GM23338 (cell line): ENCODE results near the gene TRPC3. TPM values are rescaled to one million over a fixed set of nuclear protein-coding genes. Genes with fewer than 3 reads are reported as not detected.

ENCODE experiments used
- ATAC-seq: fragments of 200-7000 bp; cut with Tn5 transposase; 3 replicates; pipeline ENCODE4 v1.9.1; 2020
- DNase-seq: peaks from one replicate; pipeline ENCODE4 v3.0.0-alpha.2; 2015; ENCODE audit warnings: low spot score
- H2AFZ ChIP-seq: fragments of 200-600 bp; sonication (generic); 2 replicates; pipeline ENCODE4 v1.8.0; 2016; ENCODE audit warnings: antibody characterized with exemption, mild to moderate bottlenecking, moderate library complexity
- H3F3A ChIP-seq: fragments of 200-600 bp; sonication (generic); replicated peaks from 2 replicates; pipeline ENCODE4 v1.8.0; 2017; ENCODE audit warnings: antibody characterized with exemption, mixed run types, low read depth
- H3K27ac ChIP-seq: fragments of 200-600 bp; sonication (generic); 2 replicates; pipeline ENCODE4 v1.6.1; 2016; ENCODE audit warnings: low read depth
- H3K27me3 ChIP-seq: fragments of 200-600 bp; sonication (generic); 2 replicates; pipeline ENCODE4 v1.8.0; 2016; ENCODE audit warnings: mild to moderate bottlenecking, mixed run types, moderate library complexity; ENCODE audit not compliant: insufficient read depth
- H3K36me3 ChIP-seq: fragments of 200-600 bp; sonication (generic); 2 replicates; pipeline ENCODE4 v1.8.0; 2016; ENCODE audit warnings: mild to moderate bottlenecking; ENCODE audit not compliant: insufficient read depth
- H3K4me1 ChIP-seq: fragments of 200-600 bp; sonication (generic); 2 replicates; pipeline ENCODE4 v1.8.0; 2016; ENCODE audit warnings: mild to moderate bottlenecking, moderate library complexity; ENCODE audit not compliant: insufficient read depth
- H3K4me2 ChIP-seq: fragments of 200-600 bp; sonication (generic); 2 replicates; pipeline ENCODE4 v1.7.1; 2017; ENCODE audit warnings: mixed run types
- H3K4me3 ChIP-seq: fragments of 200-600 bp; sonication (generic); 2 replicates; pipeline ENCODE4 v1.6.1; 2016; ENCODE audit warnings: mixed run types
- H3K79me2 ChIP-seq: fragments of 200-600 bp; sonication (generic); replicated peaks from 2 replicates; pipeline ENCODE4 v1.8.0; 2017; ENCODE audit warnings: mild to moderate bottlenecking; ENCODE audit not compliant: insufficient read depth
- H3K9me2 ChIP-seq: fragments of 200-600 bp; sonication (generic); 2 replicates; pipeline ENCODE4 v1.8.0; 2017; ENCODE audit not compliant: insufficient read depth
- H4K20me1 ChIP-seq: fragments of 200-600 bp; sonication (generic); replicated peaks from 2 replicates; pipeline ENCODE4 v1.8.0; 2017; ENCODE audit warnings: mild to moderate bottlenecking; ENCODE audit not compliant: insufficient read depth
- H3K27ac Mint-ChIP-seq: 2 replicates; pipeline ENCODE4 v1.8.0; 2020; ENCODE audit warnings: inconsistent platforms, mild to moderate bottlenecking, moderate library complexity, mixed read lengths
- H3K27me3 Mint-ChIP-seq: 3 replicates; pipeline ENCODE4 v1.8.0; 2022; ENCODE audit warnings: low read depth, mild to moderate bottlenecking, moderate library complexity, mixed read lengths, inconsistent platforms; ENCODE audit not compliant: insufficient read depth, poor library complexity
- H3K36me3 Mint-ChIP-seq: 3 replicates; pipeline ENCODE4 v1.8.0; 2021; ENCODE audit warnings: low read depth, mild to moderate bottlenecking, inconsistent platforms, moderate library complexity, mixed read lengths
- H3K4me1 Mint-ChIP-seq: 3 replicates; pipeline ENCODE4 v1.8.0; 2020; ENCODE audit warnings: mild to moderate bottlenecking, inconsistent platforms, mixed read lengths
- H3K4me3 Mint-ChIP-seq: 3 replicates; pipeline ENCODE4 v1.8.0; 2021; ENCODE audit warnings: moderate library complexity, mild to moderate bottlenecking, inconsistent platforms, mixed read lengths
- H3K9me3 Mint-ChIP-seq: 3 replicates; pipeline ENCODE4 v1.8.0; 2020; ENCODE audit warnings: moderate library complexity, mild to moderate bottlenecking, inconsistent platforms, mixed read lengths
- CREB1 ChIP-seq: fragments of 250-450 bp; sonication (Bioruptor Pico); IDR thresholded peaks from 2 replicates; pipeline ENCODE4 v1.5.0; 2020; ENCODE audit warnings: low read depth, mild to moderate bottlenecking, moderate library complexity
- CTCF ChIP-seq, 2 experiments: fragments of 200-600 bp in 1 of 2; sonication (generic) in 1 of 2; conservative IDR thresholded peaks; 2 replicates each; pipeline versions ENCODE4 v1.5.1 to v1.6.1; 2016 to 2017; ENCODE audit warnings: antibody characterized with exemption in 2 of 2, low read depth in 2 of 2, mild to moderate bottlenecking in 2 of 2, moderate library complexity in 1 of 2
- ETS1 ChIP-seq: IDR thresholded peaks from 2 replicates; pipeline ENCODE4 v1.6.1; 2016; ENCODE audit warnings: antibody characterized with exemption
- EZH2 ChIP-seq: fragments of 200-600 bp; sonication (generic); IDR thresholded peaks from one replicate; pipeline ENCODE4 v1.8.0; 2017; ENCODE audit warnings: antibody characterized with exemption, mild to moderate bottlenecking, low read depth; ENCODE audit not compliant: unreplicated experiment
- JUNB ChIP-seq: IDR thresholded peaks from one replicate; pipeline ENCODE4 v1.6.1; 2016; ENCODE audit warnings: antibody characterized with exemption; ENCODE audit not compliant: unreplicated experiment
- NANOG ChIP-seq: IDR thresholded peaks from 2 replicates; pipeline ENCODE4 v1.6.1; 2016; ENCODE audit warnings: antibody characterized with exemption, borderline replicate concordance
- POLR2AphosphoS5 ChIP-seq: IDR thresholded peaks from 2 replicates; pipeline ENCODE4 v1.6.1; 2016; ENCODE audit warnings: antibody characterized with exemption, low read depth
- REST ChIP-seq: IDR thresholded peaks from one replicate; pipeline ENCODE4 v1.6.1; 2018; ENCODE audit warnings: antibody characterized with exemption; ENCODE audit not compliant: unreplicated experiment
- ZNF114 ChIP-seq: fragments of 250-450 bp; sonication (Bioruptor Pico); IDR thresholded peaks from 2 replicates; pipeline ENCODE4 v1.5.0; 2020; ENCODE audit warnings: mild to moderate bottlenecking, moderate library complexity
- ZNF331 ChIP-seq: fragments of 250-450 bp; sonication (Bioruptor Pico); IDR thresholded peaks from 2 replicates; pipeline ENCODE4 v1.5.0; 2020; ENCODE audit warnings: low read depth, mild to moderate bottlenecking, moderate library complexity
- polyA plus RNA-seq: library from polyadenylated mRNA; unstranded; fragments of >200 nt; fragmentation: Nextera tagmentation; extraction: Ambion mirVana; gene quantifications from 2 replicates; pipeline ENCODE4 v1.2.1, GENCODE V29; 2016
- total RNA-seq: library from RNA; depleted of rRNA; stranded (reverse); fragments of >200 nt; shearing (Covaris generic); gene quantifications from 2 replicates; pipeline ENCODE4 v1.2.3, GENCODE V29; 2014

The TRPC3 gene
- total and polyA plus RNA-seq, 2 experiments from 2014 or later: 0.44 to 1.0 TPM

- TF ChIP-seq ZNF331 (CRISPR knock-in tag) (no peak), NANOG (no peak), POLR2AphosphoS5 (no peak)
These were observed 76.2 kb downstream of the TRPC3 start (continued) for GRCh38 chr4:121875652-121876051.

GRCh38 chr4:121873604-121874003, 78.3 kb downstream of the TRPC3 start:
- Mint-ChIP-seq H3K27me3 (peaks cover 11% of the 10 kb centered on the region), H3K4me1 (peaks cover 7% of the 10 kb centered on the region; the same call in 2 of the 3 replicates), H3K4me3 (no peak overlapping the region), H3K9me3 (no peaks in the 10 kb centered on the region), H3K27ac (no peak overlapping the region), H3K36me3 (no peaks in the 10 kb centered on the region)
- H4K20me1 ChIP-seq: no peaks in the 10 kb centered on the region
- no peaks in the 10 kb centered on the region for H3K9me2 ChIP-seq
- H3K36me3 ChIP-seq: no peaks in the 10 kb centered on the region
- H3K27ac ChIP-seq: no peak overlapping the region
- H3K4me2 ChIP-seq: no peak overlapping the region
- ATAC-seq: no peak
- H3F3A ChIP-seq: no peaks in the 10 kb centered on the region
- H3K4me1 ChIP-seq: no peaks in the 10 kb centered on the region
- no peak overlapping the region for H3K4me3 ChIP-seq
- H3K27me3 ChIP-seq: no peaks in the 10 kb centered on the region
- no peaks in the 10 kb centered on the region for H3K79me2 ChIP-seq
- DNase-seq: no peak
- no peak overlapping the region for H2AFZ ChIP-seq
- TF ChIP-seq ZNF114 (CRISPR knock-in tag) (no peak), REST (no peak), JUNB (no peak)

GRCh38 chr4:121869841-121870822, 81.7 kb downstream of the TRPC3 start, which contains the start of gene BBS7:
Gene BBS7, minus strand, starts transcription at chr4:121870474. Its CDS starts 161 bp downstream, at chr4:121870313.
- no peaks in the 10 kb centered on the region for H3K4me1 ChIP-seq
- no peaks in the 10 kb centered on the region for H4K20me1 ChIP-seq
- H3K27me3 ChIP-seq: no peaks in the 10 kb centered on the region
- ATAC-seq: peak; percentile 96
- Mint-ChIP-seq H3K36me3 (peaks cover 19% of the 10 kb centered on the region), H3K27me3 (peaks cover 11% of the 10 kb centered on the region), H3K27ac (peak within 1 kb of the TSS; percentile 94), H3K9me3 (no peaks in the 10 kb centered on the region), H3K4me1 (peaks cover 8% of the 10 kb centered on the region; the same call in 2 of the 3 replicates), H3K4me3 (peak within 1 kb of the TSS; percentile 94)
- peak within 1 kb of the TSS; percentile 89 for H3K4me3 ChIP-seq
- no peaks in the 10 kb centered on the region for H3K36me3 ChIP-seq
- peak within 1 kb of the TSS; percentile 85 for H3K4me2 ChIP-seq
- no peaks in the 10 kb centered on the region; the same call in 1 of the 2 replicates for H3K79me2 ChIP-seq
- no peaks in the 10 kb centered on the region for H3K9me2 ChIP-seq
- H3K27ac ChIP-seq: peak within 1 kb of the TSS; percentile 93
- H2AFZ ChIP-seq: peak within 1 kb of the TSS; percentile 98
- no peaks in the 10 kb centered on the region for H3F3A ChIP-seq
- peak; percentile 100 for DNase-seq
- TF ChIP-seq REST (peak; percentile 31), ZNF114 (CRISPR knock-in tag) (no peak), CTCF (conservative IDR thresholded peaks at IDR 0.05; ENCODE audit: low read depth in 2 of 2) (no peak), CREB1 (CRISPR knock-in tag) (peak; percentile 95), NANOG (no peak), EZH2 (no peak), POLR2AphosphoS5 (peak; percentile 97), ZNF331 (CRISPR knock-in tag) (no peak), ETS1 (0 out of 2 replicates have a peak, but pooled peaks have one; percentile 27)
